GM18517 (cell line): ENCODE results near the gene MATN3.

Experiments
- ATAC-seq: cut with Tn5 transposase; IDR thresholded peaks from one replicate; pipeline ENCODE4 v1.9.1; 2021; ENCODE audit warnings: mild to moderate bottlenecking, moderate library complexity; ENCODE audit not compliant: unreplicated experiment

The MATN3 gene

DNA sequence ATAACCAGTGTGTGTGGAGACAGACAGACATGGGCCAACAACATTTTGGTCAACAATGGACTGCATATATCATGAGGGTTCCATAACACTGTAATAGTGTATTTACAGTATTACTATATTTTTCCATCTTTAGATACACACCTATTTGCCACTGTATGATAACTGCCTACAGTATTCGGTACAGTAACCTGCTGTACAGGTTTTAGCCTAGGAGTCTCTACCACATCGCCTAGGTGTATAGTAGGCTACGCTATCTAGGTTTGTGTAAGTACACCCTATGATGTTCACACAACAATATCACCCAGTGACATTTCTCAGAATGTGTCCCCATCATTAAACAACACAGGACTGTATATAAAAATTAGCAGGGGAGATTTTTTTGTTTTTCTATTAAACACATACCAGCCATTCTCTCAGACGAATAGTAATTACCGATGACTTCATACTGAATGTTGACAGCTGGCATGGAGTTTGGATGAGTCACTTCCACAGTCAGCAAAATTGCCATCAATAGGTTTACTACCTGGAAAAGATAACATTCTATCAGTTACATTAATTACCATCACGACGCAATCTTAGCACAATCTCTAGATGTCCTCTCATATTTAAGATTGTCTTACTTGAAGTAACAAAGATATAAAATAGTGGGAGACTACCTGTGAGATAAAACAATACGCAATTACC, 28.2 kb upstream of the MATN3 start:
- no peak for ATAC-seq

DNA sequence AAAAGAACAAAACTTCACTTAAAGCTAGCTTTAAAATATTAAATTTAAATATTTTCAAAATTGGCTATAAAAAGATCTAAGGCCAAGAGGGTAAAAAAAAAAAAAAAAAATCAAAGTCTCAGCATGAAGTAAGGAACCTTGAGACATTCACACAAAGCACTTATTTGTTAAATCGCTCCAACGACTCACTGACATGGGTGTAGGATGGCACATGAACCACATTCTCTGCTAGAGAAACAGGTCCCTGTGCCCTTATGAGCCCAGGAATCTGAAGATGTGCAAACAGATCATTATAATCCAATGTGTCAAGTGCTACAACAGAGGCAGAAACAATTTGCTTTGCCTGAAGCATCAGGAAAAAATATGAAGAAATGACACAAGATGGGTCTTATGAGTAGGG, 25.2 kb upstream of the MATN3 start:
- ATAC-seq, result no peak

DNA sequence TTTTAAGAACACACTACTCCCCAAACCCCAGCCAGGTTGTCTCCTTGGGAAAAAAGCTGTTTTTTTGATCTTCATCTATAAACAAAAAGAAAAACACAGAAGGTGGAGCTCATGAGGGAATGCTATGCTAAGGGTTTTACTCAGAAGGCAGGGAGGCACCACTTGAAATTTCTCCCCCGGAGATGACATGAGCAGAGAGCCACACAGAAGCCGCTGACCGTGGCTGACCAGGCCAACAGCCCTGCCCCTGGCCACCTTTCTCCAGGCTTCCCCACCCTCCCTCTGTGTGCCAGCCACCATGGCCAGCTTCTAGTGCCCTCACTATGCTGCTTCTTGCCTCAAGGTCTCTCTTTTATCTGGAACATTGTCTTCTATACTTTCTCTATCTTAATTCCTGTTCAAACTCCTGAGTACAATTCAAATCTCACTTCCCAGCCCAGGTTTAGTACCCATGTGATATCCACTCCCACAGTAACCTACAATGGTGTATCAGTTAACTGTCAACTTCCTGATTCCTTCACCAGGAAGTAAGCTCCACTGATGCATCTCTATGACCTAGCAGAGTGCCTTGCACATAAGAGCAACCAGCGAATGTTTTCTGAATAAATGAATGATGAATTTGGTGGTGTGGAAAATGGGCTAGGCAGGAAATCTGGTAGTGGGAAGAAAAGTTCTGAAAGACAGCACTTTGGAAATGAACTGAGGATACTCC, 23.6 kb upstream of the MATN3 start:
- no peak for ATAC-seq

DNA sequence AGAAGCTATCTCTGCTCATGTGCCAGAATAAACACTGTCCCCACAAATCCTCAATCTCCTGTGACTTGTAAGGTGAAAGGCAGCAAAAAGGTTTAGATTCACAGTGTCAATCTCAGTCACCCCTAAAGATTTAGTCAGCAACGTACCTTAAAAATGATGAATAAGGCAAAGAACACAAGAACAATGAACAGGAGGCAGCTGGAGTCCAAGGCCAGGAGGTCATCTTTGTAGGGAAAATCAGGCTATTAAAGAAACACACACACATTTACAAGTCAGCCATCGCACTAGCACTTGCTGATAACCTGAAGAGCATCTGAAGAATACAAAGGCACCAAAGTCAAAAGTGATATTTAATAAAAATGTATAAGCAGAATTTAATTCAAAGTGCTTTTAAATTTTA, 22.4 kb upstream of the MATN3 start:
- ATAC-seq, result no peak

DNA sequence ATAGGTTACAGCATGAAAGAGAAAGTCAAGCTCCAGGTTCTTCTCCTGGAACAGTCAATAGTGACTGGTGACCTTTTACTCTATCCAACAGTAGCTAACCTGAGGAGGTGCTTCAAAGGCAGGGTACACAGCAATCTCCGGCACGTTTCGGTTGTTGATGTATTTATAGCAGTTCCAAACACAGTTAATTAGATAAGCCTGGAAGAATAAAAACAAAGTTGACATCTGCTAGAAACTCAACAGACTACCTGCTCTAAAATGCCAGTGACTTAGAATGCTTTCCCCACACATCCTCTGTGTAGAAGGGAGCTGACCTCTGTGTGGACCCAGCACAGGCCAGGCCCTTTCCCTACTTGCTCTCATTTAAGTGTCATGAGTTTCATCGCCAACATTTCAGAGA, 21.8 kb upstream of the MATN3 start:
- ATAC-seq, result no peak

DNA sequence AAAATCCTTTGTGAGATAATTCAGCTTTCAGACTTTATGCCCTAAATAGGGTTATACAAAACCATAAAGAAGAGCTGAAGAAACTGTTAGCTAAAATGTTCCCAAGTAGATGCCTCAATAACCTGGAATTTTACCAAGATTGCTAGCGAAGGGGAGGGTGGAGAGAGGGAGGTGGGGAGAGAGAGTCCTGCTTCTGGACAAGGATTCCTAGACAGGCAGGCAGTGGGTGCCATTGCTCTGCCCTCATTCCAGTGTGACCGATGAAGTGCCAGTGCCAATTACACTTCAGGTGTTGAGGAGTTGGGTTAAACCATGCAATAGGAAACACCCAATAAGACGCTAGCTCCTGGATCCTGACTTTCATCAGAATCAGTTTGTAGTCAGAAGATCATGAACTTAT, 20.9 kb upstream of the MATN3 start:
- no peak for ATAC-seq

DNA sequence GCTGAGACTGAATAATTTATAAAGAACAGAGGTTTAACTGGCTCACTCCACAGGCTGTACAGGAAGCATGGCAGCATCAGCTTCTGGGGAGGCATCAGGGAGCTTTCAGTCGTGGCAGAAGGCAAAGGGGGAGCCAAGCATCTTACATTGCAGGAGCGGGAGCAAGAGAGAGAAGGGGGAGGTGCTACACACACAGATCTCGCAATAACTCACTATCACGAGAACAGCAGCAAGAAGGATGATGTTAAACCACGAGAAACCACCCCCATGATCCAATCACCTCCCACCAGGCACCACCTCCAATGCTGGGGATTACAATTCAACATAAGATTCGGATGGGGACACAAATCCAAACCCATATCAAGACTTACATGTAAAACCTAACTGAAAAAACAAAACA, 17.8 kb upstream of the MATN3 start:
- no peak for ATAC-seq

DNA sequence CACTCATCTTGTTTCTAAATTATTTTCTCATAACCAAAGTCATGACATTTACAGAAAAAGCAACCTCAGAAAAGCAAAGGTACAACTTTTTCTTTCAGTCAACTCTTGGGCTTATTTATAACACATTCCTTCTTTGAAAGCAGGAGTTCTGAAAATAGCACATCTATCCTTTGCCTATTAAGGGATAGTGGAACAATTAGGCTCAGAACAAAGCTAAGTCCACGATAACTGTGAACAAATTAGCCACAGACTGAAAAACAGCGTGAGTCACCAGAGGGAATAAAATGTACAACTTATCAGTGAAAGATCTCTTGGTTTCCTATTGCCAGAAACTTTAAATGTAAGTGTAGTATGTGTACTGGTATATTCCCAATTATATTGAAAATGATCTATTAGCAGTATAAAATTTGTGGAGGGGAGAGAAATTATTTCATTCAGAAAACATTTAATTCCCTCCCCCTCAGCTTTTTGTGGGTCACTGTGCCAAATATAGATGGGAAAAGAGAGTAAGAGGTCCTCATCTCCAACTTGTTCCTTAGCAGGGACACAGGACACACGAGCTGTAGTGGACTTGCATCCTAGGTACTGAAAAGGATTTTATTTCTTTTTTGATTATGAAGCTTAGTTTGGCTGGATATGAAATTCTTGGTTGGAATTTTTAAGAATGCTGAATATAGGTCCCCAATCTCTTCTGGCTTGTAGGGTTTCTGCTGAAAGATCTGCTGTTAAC, 15.4 kb upstream of the MATN3 start:
- ATAC-seq, result no peak

DNA sequence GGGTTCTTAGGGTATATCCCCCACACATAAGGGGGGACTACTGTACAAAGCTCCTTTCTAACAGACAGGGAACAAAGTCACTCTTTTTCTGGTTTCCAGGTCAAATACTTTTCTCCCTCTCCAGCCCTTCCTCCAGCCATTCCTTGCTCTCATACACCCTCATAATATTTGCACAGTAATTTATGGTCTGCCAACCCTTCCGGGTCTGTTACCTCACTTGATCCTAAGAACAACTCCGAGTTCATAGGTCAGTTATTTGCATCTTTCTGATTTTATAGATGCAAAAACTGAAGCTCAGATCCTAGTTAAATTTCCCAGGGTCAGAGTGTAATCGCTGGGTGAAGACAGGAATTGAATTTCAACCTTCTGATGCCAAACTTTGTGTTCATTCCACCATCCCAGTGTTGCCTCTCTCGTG, 14.8 kb upstream of the MATN3 start:
- ATAC-seq, result no peak

DNA sequence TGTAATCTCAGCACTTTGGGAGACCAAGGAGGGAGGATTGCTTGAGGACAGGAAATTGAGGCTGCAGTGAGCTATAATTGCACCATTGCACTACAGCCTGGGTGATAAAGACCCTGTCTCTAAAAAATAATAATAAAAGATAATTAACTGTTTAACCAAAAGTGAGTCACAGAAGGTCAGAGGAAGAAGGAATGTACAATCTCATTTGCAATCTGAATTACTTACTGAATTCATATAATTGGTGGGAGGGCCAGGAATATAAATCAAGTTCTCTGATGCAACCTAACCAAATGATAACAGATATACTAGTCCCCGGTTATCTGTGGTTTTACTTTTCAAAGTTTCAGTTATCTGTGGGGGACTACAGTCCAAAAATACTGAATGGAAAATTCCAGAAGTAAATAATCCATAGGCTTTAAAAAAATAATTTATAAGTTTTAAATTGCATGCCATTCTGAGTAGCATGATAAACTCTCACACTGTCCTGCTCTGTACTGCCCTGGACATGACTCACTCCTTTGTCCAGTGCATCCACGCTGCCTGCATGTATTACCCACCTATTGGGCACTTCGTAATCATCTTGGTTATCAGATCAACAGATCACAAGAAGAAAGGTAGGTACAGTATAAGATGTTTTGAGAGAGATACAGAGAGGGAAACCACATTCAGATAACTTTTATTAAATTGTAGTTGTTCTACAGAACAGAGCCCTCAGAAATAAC, 12.8 kb upstream of the MATN3 start:
- no peak for ATAC-seq

DNA sequence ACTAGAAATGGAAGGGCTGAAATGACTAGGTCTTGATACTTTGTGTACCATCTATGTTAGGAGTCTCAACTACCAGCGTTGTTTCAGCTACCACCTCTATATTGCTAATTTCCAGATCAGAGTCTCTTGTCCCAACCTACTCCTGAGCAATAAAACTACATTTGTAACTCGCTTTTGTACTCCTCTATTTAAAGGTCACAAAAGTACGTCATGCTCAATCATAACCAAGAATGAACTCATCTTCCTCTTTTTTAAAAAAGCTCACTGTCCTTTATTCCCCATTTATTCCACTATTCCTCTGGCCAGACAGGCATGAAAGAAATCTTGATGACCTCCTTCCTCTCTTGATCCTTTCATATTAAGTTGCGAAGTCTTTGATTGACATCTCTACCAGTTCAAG, 11.2 kb upstream of the MATN3 start:
- ATAC-seq, result no peak

DNA sequence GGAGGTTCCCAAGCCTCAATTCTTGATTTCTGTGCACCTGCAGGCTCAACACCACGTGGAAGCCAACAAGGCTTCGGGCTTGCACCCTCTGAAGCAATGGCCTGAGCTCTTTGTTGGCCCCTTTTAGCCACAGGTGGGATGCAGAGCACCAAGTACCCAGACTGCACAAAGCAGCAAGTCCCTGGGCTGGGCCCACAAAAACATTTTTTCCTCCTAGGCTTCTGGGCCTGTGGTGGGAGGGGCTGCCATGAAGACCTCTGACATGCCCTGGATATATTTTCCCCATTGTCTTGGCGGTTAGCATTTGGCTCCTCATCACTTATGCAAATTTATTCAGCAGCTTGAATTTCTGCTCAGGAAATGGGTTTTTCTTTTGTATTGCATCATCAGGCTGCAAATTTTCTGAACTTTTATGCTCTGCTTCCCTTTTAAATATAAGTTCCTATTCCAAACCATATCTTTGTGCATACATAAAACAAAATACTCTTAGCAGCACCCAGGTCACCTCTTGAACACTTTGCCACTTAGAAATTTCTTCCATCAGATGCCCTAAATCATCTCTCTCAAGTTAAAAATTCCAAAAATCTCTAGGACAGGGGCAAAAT, 9.0 kb upstream of the MATN3 start:
- ATAC-seq, result no peak

DNA sequence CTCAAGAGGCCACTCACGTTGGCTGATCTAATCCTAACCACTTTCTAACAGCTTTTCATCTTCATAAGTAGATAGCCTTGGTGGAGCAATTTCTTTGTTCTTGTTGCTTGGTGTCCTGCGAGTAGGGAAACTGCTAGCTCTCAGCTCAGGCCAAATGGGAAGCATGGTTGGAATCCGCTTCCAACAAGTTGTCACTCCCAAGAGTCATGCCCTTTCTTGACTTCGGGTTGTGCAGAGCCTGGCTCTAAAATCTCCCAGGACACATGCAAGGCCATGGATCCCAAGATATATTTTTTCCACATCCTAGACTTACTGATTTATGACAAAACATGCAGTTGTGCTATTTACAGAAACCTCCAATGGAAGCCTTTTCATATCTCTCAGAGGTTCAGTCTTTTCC, 7.3 kb upstream of the MATN3 start:
- no peak for ATAC-seq

DNA sequence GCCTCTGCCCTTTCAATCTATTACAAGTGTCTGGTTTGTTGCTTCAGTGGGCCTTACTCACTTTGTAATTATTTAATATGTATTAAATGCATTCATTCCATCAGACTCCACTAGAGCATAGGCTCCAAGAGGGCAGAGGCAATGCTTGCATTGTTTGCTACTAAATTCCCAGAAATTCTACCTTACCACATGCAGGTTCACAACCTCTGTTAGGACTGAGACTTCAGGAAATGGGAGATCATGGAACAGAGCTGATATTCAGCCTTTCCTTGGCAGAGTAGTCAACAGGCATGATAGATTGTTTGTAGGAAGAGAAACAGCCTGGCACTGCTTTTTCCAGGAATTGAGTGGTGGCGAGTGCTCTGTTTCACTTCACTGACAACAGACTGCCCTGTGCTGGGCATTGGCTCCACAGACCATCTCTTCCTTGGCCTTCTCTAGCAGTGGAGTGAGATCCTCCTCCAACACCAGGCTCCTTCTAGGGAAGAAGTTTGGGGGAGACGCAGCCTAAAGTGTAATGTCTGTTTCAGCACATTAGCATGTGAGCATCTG, 6.2 kb upstream of the MATN3 start:
- ATAC-seq, result no peak

DNA sequence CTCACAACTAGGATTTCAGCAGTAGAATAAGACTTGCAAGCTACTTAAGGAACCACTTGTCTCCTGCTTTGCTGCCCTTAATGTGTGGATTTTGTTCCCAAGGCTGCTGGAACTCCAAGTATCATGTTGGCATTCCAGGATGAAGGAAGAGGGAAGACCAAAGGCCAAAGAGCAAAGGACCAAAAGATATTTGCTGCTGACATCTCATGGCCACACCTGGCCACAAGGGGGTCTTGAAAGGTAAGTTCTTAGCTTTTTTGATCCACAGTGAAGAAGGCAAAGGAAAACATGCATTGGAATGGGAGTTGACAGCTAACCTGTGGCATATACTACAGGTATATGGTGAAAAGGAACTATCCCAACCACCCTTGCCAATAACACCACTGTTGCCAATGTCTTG, 3.9 kb upstream of the MATN3 start:
- no peak for ATAC-seq

DNA sequence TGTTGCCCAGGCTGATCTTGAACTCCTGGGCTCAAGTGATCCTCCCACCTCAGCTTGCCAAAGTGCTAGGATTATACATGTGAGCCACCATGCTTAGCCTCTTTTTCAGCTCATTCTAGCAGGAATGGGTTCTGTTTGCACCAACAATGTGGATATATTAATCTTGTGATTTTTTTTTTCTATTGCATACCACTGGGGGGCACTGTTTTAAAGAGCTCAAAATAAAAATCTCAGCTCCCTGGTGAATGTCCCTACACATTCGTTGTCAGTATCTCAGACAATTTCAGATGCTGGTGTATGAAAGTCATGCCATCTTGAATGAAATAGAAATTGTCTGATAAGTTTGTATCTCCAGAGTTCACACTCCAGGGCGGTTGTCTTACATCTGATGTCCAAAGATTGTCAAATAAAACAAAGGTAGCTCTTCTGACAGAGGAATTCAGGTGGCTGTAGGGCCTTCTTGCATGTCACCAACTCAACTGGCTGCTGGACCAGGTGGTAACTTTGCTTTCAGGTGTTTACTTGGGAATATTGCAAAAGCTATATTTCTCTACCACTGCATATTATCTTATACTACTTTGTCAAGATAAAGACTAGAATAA, 3.1 kb upstream of the MATN3 start:
- no peak for ATAC-seq

DNA sequence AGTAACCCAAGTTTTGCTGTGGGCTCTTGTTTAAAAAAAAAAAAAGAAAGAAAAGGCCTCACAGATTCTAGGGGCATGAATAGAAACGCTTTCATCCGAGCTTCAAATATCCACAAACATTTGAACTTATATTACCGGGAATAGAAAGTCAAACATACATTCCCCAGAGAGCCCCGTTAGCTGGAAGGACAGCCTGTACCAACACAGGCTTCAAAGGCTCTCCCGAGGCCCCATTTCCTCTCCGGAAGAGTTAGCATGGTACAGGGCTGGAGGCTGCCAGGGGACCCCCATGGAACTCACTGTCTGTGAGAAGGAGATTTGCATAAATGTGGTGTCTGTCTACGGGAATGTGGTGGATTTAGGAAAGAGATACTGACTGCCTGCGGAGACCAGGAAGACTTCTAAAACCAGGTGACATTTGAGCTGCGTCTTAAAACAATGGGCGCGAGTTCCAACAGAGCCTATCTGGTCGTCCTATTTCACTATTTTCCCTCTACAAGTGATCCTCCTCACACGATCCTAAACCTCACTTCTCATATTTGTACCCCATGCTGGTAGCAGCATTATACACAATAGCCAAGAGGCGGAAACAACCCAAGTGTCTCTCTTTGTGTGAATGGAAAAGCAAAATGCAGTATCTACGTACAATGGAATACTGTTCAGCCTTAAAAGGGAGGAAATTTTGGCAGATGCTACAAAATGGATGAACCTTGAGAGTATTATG, 820 bp upstream of the MATN3 start:
- no peak for ATAC-seq

DNA sequence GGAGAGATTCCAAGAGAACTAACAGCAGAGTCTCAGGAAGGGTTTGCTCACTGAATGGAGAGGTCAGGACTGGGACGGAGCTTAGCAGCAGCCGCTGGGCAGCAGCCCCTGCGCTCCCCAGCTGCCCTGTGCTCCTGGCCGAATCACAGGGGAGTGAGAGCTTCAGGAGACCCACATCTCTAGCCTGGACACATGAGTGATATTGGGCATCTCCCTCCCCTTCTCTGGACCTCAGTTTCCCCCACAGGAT, 511 bp downstream of the MATN3 start:
- ATAC-seq, result no peak

DNA sequence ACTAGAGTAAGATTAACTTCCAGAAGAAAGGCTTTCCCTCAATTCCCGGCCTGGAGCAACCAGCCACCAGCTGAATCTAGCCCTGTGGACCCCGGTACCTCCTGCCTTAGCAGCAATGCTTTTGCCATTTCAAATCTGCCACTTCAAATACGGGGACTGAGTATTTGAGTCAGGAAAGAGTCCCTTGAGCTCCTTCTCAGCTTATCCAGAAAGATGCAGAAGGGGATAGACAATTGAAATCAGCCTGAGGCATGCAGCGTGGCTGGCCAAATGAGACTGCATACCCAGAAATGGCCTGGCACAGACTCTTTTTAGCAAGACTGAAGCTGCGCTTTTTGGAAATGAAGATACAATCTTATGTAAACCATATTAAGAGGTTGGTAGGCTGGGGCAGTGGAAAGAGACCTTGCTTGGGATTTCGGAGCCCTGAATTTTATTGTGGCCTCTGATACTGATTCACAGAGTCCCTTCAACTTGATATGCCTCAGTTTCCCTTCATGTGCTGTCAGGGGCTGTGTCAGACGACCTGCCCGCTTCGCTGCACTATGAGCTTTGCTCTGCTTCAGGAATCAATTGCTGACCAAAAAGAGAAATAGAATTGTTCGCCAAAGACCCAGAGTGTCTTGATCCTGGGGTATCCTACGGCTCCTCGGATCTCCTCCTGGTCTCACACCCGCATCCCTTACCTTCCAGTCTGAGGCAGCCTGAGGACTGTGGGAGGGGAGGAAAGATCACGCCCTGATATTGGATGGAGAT, 1.0 kb downstream of the MATN3 start:
- no peak for ATAC-seq
